Cerebellar nuclear complex (tissue), 1 donor: ENCODE measurements around the gene TOB1.
"Not testable (repeated sequence)": the region's sequence is repeated elsewhere in the genome, so short reads cannot be mapped to it uniquely, and the experiment has no call there.

Experiments used
- DNase-seq, 2 experiments: peaks; one replicate each; lab custom pipeline; 2025; lab: John Stamatoyannopoulos, UW

Gene TOB1

GRCh38 chr17:50868140-50868438 is 1.9 kb upstream of the TOB1 start:
- DNase-seq, result no peak

- peak; percentile 88 to 95 for DNase-seq
Measured at GRCh38 chr17:50867363-50868139, 1.4 kb upstream of the TOB1 start.

GRCh38 chr17:50866950-50867362 is 802 bp upstream of the TOB1 start:
- DNase-seq, result no peak

- no peak for DNase-seq
Measured at GRCh38 chr17:50865868-50866260, 290 bp downstream of the TOB1 start.

GRCh38 chr17:50865060-50865867 is 890 bp downstream of the TOB1 start:
- DNase-seq, result peak in 1 of 2 experiments; percentile 30

GRCh38 chr17:50864747-50865059 is 1.5 kb downstream of the TOB1 start:
- no peak for DNase-seq

GRCh38 chr17:50863931-50864330 is 2.2 kb downstream of the TOB1 start:
- no peak for DNase-seq

GRCh38 chr17:50863221-50863843 is 2.8 kb downstream of the TOB1 start:
- no peak for DNase-seq

GRCh38 chr17:50861822-50862528 is 4.2 kb downstream of the TOB1 start:
- no peak for DNase-seq

GRCh38 chr17:50861334-50861676 is 4.8 kb downstream of the TOB1 start:
- DNase-seq, result no peak

GRCh38 chr17:50859727-50860126 is 6.4 kb downstream of the TOB1 start:
- not testable (repeated sequence) for DNase-seq

- no peak for DNase-seq
Measured at GRCh38 chr17:50858486-50859225, 7.5 kb downstream of the TOB1 start.

GRCh38 chr17:50856431-50856830 is 9.7 kb downstream of the TOB1 start:
- DNase-seq, result no peak

- DNase-seq, result no peak
Measured at GRCh38 chr17:50855708-50856330, 10.3 kb downstream of the TOB1 start.

GRCh38 chr17:50853781-50854180 is 12.4 kb downstream of the TOB1 start:
- no peak for DNase-seq

- no peak for DNase-seq
Measured at GRCh38 chr17:50853015-50853615, 13.0 kb downstream of the TOB1 start.

- no peak for DNase-seq
Measured at GRCh38 chr17:50850640-50851039, 15.5 kb downstream of the TOB1 start.

GRCh38 chr17:50848711-50849110 is 17.4 kb downstream of the TOB1 start:
- no peak for DNase-seq

GRCh38 chr17:50848039-50848438 is 18.1 kb downstream of the TOB1 start:
- no peak for DNase-seq

- no peak for DNase-seq
Measured at GRCh38 chr17:50847566-50847965, 18.6 kb downstream of the TOB1 start.
